ENCODE results near the gene ATP8A2.

DNA sequence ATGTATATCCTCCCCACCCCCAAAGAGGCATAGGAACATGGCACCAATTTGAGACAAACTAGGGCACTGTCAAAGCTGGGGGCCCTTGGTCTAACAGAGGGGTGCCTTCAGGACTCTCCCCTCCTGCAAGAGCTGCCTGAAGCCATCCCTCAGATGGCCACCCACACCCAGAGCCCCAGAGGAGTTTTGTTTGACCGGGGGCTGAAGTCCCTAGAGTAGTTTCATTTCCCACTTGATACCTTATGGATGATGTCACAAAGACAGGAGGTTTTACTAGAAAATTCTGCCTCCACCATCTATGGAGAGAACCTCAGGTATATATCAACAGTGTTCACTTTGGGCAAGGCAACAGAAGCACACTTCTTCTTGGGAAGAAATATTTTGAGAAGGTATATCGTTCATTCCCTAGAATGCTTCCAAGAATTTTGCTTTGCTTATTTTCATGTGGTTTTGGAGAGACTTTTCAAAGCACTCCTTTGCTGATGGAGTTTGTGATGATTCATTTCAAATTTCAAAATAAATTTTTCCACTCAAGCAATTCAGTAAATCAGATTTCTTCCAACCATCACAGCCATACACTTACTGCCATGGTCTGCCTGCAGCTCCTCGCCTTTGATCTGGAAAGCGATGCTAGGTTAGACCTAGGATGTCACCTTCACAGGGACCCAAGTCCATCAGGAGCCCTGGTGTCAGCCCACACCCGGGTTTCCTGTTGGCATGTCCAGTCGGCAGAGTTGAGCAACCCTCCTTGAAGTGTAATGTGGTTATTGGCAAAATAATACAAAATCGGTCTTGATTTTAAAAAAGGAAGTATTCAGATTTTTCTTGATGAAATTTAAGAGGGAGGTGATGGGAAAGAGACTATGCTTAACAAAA, 473.0 kb downstream of the ATP8A2 start:
- no peak for TF ChIP-seq POLR2A (IDR thresholded peaks at IDR 0.05; ENCODE audit: low read depth, low read length)
- TF ChIP-seq CTCF (conservative IDR thresholded peaks at IDR 0.05; ENCODE audit: low read depth, low read length) = no peak
- no peak for TF ChIP-seq RFX5 (IDR thresholded peaks at IDR 0.05; ENCODE audit: low read depth, low read length)
- TF ChIP-seq CHD1 (IDR thresholded peaks at IDR 0.05; ENCODE audit: low read depth, low read length) = no peak
- no peak for TF ChIP-seq ELK1 (IDR thresholded peaks at IDR 0.05; ENCODE audit: borderline replicate concordance, low read depth, low read length)
- no peak for TF ChIP-seq RAD21 (IDR thresholded peaks at IDR 0.05; ENCODE audit: low read length)
- no peak for TF ChIP-seq BHLHE40 (IDR thresholded peaks at IDR 0.05; ENCODE audit: low read depth, low read length)
- TF ChIP-seq, protein P1, sequence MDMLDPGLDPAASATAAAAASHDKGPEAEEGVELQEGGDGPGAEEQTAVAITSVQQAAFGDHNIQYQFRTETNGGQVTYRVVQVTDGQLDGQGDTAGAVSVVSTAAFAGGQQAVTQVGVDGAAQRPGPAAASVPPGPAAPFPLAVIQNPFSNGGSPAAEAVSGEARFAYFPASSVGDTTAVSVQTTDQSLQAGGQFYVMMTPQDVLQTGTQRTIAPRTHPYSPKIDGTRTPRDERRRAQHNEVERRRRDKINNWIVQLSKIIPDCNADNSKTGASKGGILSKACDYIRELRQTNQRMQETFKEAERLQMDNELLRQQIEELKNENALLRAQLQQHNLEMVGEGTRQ (IDR thresholded peaks at IDR 0.05; ENCODE audit: low read depth, low read length) = no peak
- no peak for TF ChIP-seq CEBPB (IDR thresholded peaks at IDR 0.05; ENCODE audit: low read depth, low read length)
- no peak for TF ChIP-seq FOS (IDR thresholded peaks at IDR 0.05; ENCODE audit: low read depth, low read length)
- TF ChIP-seq RCOR1 (IDR thresholded peaks at IDR 0.05; ENCODE audit: insufficient replicate concordance, low read length) = no peak
- no peak for TF ChIP-seq SMC3 (IDR thresholded peaks at IDR 0.05; ENCODE audit: low read depth, low read length)
- TF ChIP-seq NFE2L2 (IDR thresholded peaks at IDR 0.05; ENCODE audit: low read depth, low read length) = no peak
